GM19438 (cell line): ENCODE results near the gene RMND5A.
"Not testable (repeated sequence)": the region's sequence is repeated elsewhere in the genome, so short reads cannot be mapped to it uniquely, and the experiment has no call there.

Experiments used
- ATAC-seq: cut with Tn5 transposase; IDR thresholded peaks from one replicate; pipeline ENCODE4 v1.9.1; 2021; ENCODE audit warnings: low read depth; ENCODE audit not compliant: unreplicated experiment

The RMND5A gene

GRCh38 chr2:86708126-86708525 is 12.0 kb upstream of the RMND5A start:
- ATAC-seq, result not testable (repeated sequence)

GRCh38 chr2:86714579-86715173 is 5.4 kb upstream of the RMND5A start:
- not testable (repeated sequence) for ATAC-seq

- ATAC-seq, result not testable (repeated sequence)
These were observed 841 bp upstream of the RMND5A start for GRCh38 chr2:86719263-86719636.

- ATAC-seq, result peak; percentile 31
These were observed 639 bp downstream of the RMND5A start for GRCh38 chr2:86720540-86721320.

GRCh38 chr2:86725706-86726105 is 5.6 kb downstream of the RMND5A start:
- not testable (repeated sequence) for ATAC-seq

- not testable (repeated sequence) for ATAC-seq
These were observed 12.0 kb downstream of the RMND5A start for GRCh38 chr2:86732040-86732525.

GRCh38 chr2:86732837-86733236 is 12.7 kb downstream of the RMND5A start:
- ATAC-seq, result not testable (repeated sequence)

- ATAC-seq, result not testable (repeated sequence)
These were observed 13.4 kb downstream of the RMND5A start for GRCh38 chr2:86733528-86733927.

- not testable (repeated sequence) for ATAC-seq
These were observed 14.8 kb downstream of the RMND5A start for GRCh38 chr2:86734896-86735295.

GRCh38 chr2:86739485-86739884 is 19.4 kb downstream of the RMND5A start:
- ATAC-seq, result not testable (repeated sequence)

GRCh38 chr2:86739889-86740288 is 19.8 kb downstream of the RMND5A start:
- ATAC-seq, result not testable (repeated sequence)

GRCh38 chr2:86741889-86742498 is 21.9 kb downstream of the RMND5A start:
- ATAC-seq, result not testable (repeated sequence)

- no peak for ATAC-seq
These were observed 24.1 kb downstream of the RMND5A start for GRCh38 chr2:86744152-86744551.

GRCh38 chr2:86746939-86747338 is 26.8 kb downstream of the RMND5A start:
- ATAC-seq, result no peak

GRCh38 chr2:86747711-86748639 is 27.9 kb downstream of the RMND5A start:
- no peak for ATAC-seq

GRCh38 chr2:86750240-86750839 is 30.2 kb downstream of the RMND5A start:
- ATAC-seq, result no peak

GRCh38 chr2:86751778-86752177 is 31.7 kb downstream of the RMND5A start:
- ATAC-seq, result no peak

GRCh38 chr2:86752934-86753333 is 32.8 kb downstream of the RMND5A start:
- ATAC-seq, result no peak

- ATAC-seq, result no peak
These were observed 33.5 kb downstream of the RMND5A start for GRCh38 chr2:86753606-86754005.

- ATAC-seq, result no peak
These were observed 38.3 kb downstream of the RMND5A start for GRCh38 chr2:86758405-86758804.
